HCT116 (cell line): ENCODE data around the gene CPLX4. TPM values are rescaled to one million over a fixed set of nuclear protein-coding genes. Genes with fewer than 3 reads are reported as not detected.

Experiments
- ATAC-seq: fragments of 200-7000 bp; cut with Tn5 transposase; 2 replicates; pipeline ENCODE4 v1.9.1; 2020; ENCODE audit warnings: mild to moderate bottlenecking, moderate library complexity
- BruUV-seq: library from RNA; stranded (reverse); fragments of 400-500 nt; replicated peaks from 2 replicates; lab custom pipeline; 2021; lab: Mats Ljungman, UMichigan
- CTCF ChIA-PET: fragments of 300-600 bp; sonication (Branson Sonifier 250); formaldehyde crosslinking; loops from one replicate; lab custom pipeline; 2021; ENCODE audit warnings: antibody characterized with exemption; lab: Charles Lee
- POLR2A ChIA-PET: fragments of 300-600, 350-600 bp; sonication (Branson Sonifier 250); formaldehyde crosslinking; loops from one replicate; lab custom pipeline; 2021; ENCODE audit warnings: antibody characterized with exemption; lab: Charles Lee
- RAD21 ChIA-PET, 2 experiments: fragments of 300-600 bp; sonication (Branson Sonifier 250); formaldehyde crosslinking; loops; one replicate each; lab custom pipeline; 2023; ENCODE audit warnings: low total read pairs in 2 of 2; ENCODE audit not compliant: uncharacterized antibody in 2 of 2, unreplicated experiment in 2 of 2, low non-redundant PET in 1 of 2; lab: Charles Lee
- DNase-seq: peaks from one replicate; pipeline ENCODE4 v3.0.0-alpha.2; 2010; ENCODE audit warnings: low read depth, low spot score
- H2AFZ ChIP-seq: fragments of 200-600 bp; shearing (Covaris generic), sonication (generic); 2 replicates; pipeline ENCODE4 v1.6.1; 2017; ENCODE audit warnings: low read depth, mixed run types, mixed read lengths, antibody characterized with exemption, low read length; ENCODE audit not compliant: poor library complexity, severe bottlenecking
- H3K27ac ChIP-seq: 2 replicates; pipeline ENCODE4 v1.5.1; 2012; ENCODE audit warnings: low read depth, low read length
- H3K27me3 ChIP-seq: fragments of 200-600 bp; sonication (generic); 2 replicates; pipeline ENCODE4 v1.6.1; 2016; ENCODE audit warnings: mixed run types, low read length, mixed read lengths; ENCODE audit not compliant: insufficient read depth
- H3K36me3 ChIP-seq, 2 experiments: fragments of 200-500 bp in 1 of 2; fragments of 200-600 bp in 1 of 2; sonication (Bioruptor generic) in 1 of 2; sonication (generic) in 1 of 2; 2 replicates each; pipeline versions ENCODE4 v1.5.1 to v1.6.1; 2014 to 2016; ENCODE audit warnings: low read length in 2 of 2, inconsistent platforms in 1 of 2, mixed read lengths in 1 of 2, mixed run types in 1 of 2; ENCODE audit not compliant: insufficient read depth in 2 of 2, control insufficient read depth in 1 of 2
- H3K4me1 ChIP-seq, 2 experiments: fragments of 200-600 bp in 1 of 2; sonication (generic) in 1 of 2; 2 replicates each; pipeline versions ENCODE4 v1.5.1 to v1.6.1; 2012 to 2017; ENCODE audit warnings: low read length in 2 of 2, inconsistent platforms in 1 of 2, mild to moderate bottlenecking in 1 of 2, mixed read lengths in 1 of 2, mixed run types in 1 of 2, moderate library complexity in 1 of 2; ENCODE audit not compliant: insufficient read depth in 2 of 2, control insufficient read depth in 1 of 2
- H3K4me2 ChIP-seq: fragments of 200-600 bp; sonication (generic); 2 replicates; pipeline ENCODE4 v1.6.1; 2017; ENCODE audit warnings: mixed run types, low read length, mixed read lengths
- H3K4me3 ChIP-seq, 2 experiments: fragments of 200-600 bp in 1 of 2; sonication (generic) in 1 of 2; replicated peaks in 1 of 2; 2 replicates each; pipeline ENCODE4 v1.5.1; 2011 to 2016; ENCODE audit warnings: low read length in 2 of 2, control low read depth in 1 of 2, low read depth in 1 of 2, mild to moderate bottlenecking in 1 of 2, mixed read lengths in 1 of 2, mixed run types in 1 of 2
- H3K79me2 ChIP-seq: fragments of 200-600 bp; sonication (generic); 2 replicates; pipeline ENCODE4 v1.6.1; 2017; ENCODE audit warnings: mild to moderate bottlenecking, mixed run types, low read length, moderate library complexity, mixed read lengths; ENCODE audit not compliant: insufficient read depth
- H3K9ac ChIP-seq: fragments of 200-600 bp; sonication (generic); 2 replicates; pipeline ENCODE4 v1.6.1; 2016; ENCODE audit warnings: low read length, mixed read lengths
- H3K9me2 ChIP-seq: fragments of 200-600 bp; sonication (generic), shearing (Covaris generic); 2 replicates; pipeline ENCODE4 v1.6.1; 2017; ENCODE audit warnings: mixed run types, mild to moderate bottlenecking, moderate library complexity; ENCODE audit not compliant: insufficient read depth
- H3K9me3 ChIP-seq, 2 experiments: fragments of 200-500 bp in 1 of 2; fragments of 200-600 bp in 1 of 2; sonication (Bioruptor generic) in 1 of 2; sonication (generic) in 1 of 2; 2 replicates each; pipeline ENCODE4 v1.6.1; 2014 to 2017; ENCODE audit warnings: low read length in 2 of 2, mixed read lengths in 2 of 2, inconsistent platforms in 1 of 2, low read depth in 1 of 2, mild to moderate bottlenecking in 1 of 2, mixed run types in 1 of 2, moderate library complexity in 1 of 2; ENCODE audit not compliant: control insufficient read depth in 1 of 2, insufficient read depth in 1 of 2
- H4K20me1 ChIP-seq: fragments of 200-600 bp; sonication (generic), shearing (Covaris generic); 2 replicates; pipeline ENCODE4 v1.6.1; 2017; ENCODE audit warnings: mixed run types, mild to moderate bottlenecking, moderate library complexity; ENCODE audit not compliant: insufficient read depth
- ELF1 ChIP-seq: IDR thresholded peaks from 2 replicates; pipeline ENCODE4 v1.6.1; 2012; ENCODE audit warnings: low read depth, borderline replicate concordance
- FOSL1 ChIP-seq: IDR thresholded peaks from 2 replicates; pipeline ENCODE4 v1.6.1; 2012; ENCODE audit warnings: low read depth
- RAD21 ChIP-seq: IDR thresholded peaks from 2 replicates; pipeline ENCODE4 v1.6.1; 2012; ENCODE audit warnings: low read depth, mild to moderate bottlenecking
- SRF ChIP-seq: IDR thresholded peaks from 2 replicates; pipeline ENCODE4 v1.6.1; 2012; ENCODE audit warnings: low read depth
- TCF7L2 ChIP-seq: IDR thresholded peaks from 2 replicates; pipeline ENCODE4 v1.7.0; 2011; ENCODE audit warnings: borderline replicate concordance, inconsistent platforms; ENCODE audit not compliant: insufficient read depth, insufficient read length; ENCODE audit errors: extremely low read depth
- intact Hi-C: fragments of 100-400 bp; cut with micrococcal nuclease; formaldehyde crosslinking; loops from 2 replicates; pipeline ENCODE4 v1.10.0; 2022
- total RNA-seq: library from RNA; stranded (reverse); gene quantifications from one replicate; pipeline ENCODE4 v1.2.1, GENCODE V29; 2021; ENCODE audit not compliant: unreplicated experiment
- TF ChIP-seq, protein P1 (sequence below), 3 experiments: fragments of 200-600 bp in 1 of 3; sonication (generic) in 1 of 3; IDR thresholded peaks in 2 of 3; conservative IDR thresholded peaks in 1 of 3; 2 replicates each; pipeline ENCODE4 v1.5.1; 2012 to 2017; ENCODE audit warnings: low read depth in 2 of 3, low read length in 2 of 3, antibody characterized with exemption in 1 of 3, borderline replicate concordance in 1 of 3, control low read depth in 1 of 3, mild to moderate bottlenecking in 1 of 3, mixed read lengths in 1 of 3, mixed run types in 1 of 3, moderate library complexity in 1 of 3; ENCODE audit not compliant: insufficient read depth in 1 of 3

CPLX4 gene
- total RNA-seq, 1 experiment from 2014 or later, result not detected

DNA sequence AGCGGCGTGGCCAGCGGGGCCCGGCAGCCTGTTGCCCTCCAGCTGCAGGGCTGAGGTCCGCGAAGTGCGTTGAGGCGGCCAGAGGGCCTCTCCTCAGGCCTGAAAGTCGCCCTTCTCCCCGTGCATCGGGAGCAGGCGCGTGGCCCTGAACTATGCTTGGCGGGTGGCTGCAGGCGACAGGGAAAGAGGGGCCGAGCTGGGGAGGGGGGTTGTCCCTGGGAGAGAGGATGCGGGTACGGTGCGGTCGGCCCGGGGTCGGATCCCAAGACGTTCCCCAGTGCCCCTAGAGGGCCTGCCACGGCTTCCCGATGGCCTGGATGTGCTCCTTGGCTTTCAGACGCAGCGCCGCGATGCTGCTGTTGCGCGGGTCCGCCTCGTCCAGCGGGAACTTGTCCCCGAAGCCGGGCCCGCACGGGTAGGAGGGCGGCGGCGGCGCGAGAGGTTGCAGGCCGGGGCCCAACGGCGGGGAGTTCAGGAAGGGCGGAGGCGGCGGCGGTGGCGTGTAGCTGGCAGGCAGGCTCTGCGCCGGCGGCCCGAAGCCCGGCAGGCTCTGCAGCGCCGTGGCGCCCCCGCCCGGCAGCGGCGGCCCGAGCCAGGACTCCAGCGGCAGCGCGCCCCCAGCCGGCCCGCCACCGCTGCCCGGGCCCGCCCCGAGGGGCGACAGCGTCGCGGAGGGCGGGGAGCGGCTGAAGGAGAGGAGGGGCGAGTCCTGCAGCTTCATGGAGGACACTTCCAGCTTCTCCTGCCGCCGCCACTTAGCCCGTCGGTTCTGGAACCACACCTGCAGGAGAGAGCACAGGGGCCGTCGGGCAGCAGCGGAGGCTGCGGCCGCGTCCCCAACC lies 49.5 kb downstream of the CPLX4 start:
- peak overlapping the region; percentile 40 to 51 for H3K4me3 ChIP-seq
- intact Hi-C loops, result no loop called here
- no peaks in the 10 kb centered on the region for H3K9me3 ChIP-seq
- H3K36me3 ChIP-seq, result no peaks in the 10 kb centered on the region
- peak overlapping the region; percentile 88 for H2AFZ ChIP-seq
- H3K4me2 ChIP-seq, result peak overlapping the region; percentile 80
- H4K20me1 ChIP-seq, result no peaks in the 10 kb centered on the region
- RAD21 ChIA-PET, result no interaction called here
- ATAC-seq (peak; percentile 95), DNase-seq (no peak)
- H3K27ac ChIP-seq, result no peak overlapping the region; the same call in 1 of the 2 replicates
- no peaks in the 10 kb centered on the region for H3K9me2 ChIP-seq
- no peaks in the 10 kb centered on the region for H3K79me2 ChIP-seq
- no TSS peak for BruUV-seq
- H3K27me3 ChIP-seq, result peaks cover 5% of the 10 kb centered on the region; the same call in 1 of the 2 replicates
- no peak for TF ChIP-seq SRF
- TF ChIP-seq, protein P1, sequence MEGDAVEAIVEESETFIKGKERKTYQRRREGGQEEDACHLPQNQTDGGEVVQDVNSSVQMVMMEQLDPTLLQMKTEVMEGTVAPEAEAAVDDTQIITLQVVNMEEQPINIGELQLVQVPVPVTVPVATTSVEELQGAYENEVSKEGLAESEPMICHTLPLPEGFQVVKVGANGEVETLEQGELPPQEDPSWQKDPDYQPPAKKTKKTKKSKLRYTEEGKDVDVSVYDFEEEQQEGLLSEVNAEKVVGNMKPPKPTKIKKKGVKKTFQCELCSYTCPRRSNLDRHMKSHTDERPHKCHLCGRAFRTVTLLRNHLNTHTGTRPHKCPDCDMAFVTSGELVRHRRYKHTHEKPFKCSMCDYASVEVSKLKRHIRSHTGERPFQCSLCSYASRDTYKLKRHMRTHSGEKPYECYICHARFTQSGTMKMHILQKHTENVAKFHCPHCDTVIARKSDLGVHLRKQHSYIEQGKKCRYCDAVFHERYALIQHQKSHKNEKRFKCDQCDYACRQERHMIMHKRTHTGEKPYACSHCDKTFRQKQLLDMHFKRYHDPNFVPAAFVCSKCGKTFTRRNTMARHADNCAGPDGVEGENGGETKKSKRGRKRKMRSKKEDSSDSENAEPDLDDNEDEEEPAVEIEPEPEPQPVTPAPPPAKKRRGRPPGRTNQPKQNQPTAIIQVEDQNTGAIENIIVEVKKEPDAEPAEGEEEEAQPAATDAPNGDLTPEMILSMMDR (IDR thresholded peaks at IDR 0.05 in 2 of 3, conservative IDR thresholded peaks at IDR 0.05 in 1 of 3; ENCODE audit: borderline replicate concordance in 1 of 3, insufficient read depth in 1 of 3, low read depth in 2 of 3, low read length in 2 of 3), result peak; percentile 6 to 45 (median 17); a peak in 4 of 6 replicates
- CTCF ChIA-PET, result interaction anchor here (1.5 kb wide), 1 partner anchor 20 kb away, joined by 4 read pairs; no protein-coding TSS in a partner anchor
- POLR2A ChIA-PET, result no interaction called here
- H3K9ac ChIP-seq, result no peak overlapping the region
- peaks cover 0 to 7% of the 10 kb centered on the region in 2 experiments; a peak in 2 of 4 replicates for H3K4me1 ChIP-seq

DNA sequence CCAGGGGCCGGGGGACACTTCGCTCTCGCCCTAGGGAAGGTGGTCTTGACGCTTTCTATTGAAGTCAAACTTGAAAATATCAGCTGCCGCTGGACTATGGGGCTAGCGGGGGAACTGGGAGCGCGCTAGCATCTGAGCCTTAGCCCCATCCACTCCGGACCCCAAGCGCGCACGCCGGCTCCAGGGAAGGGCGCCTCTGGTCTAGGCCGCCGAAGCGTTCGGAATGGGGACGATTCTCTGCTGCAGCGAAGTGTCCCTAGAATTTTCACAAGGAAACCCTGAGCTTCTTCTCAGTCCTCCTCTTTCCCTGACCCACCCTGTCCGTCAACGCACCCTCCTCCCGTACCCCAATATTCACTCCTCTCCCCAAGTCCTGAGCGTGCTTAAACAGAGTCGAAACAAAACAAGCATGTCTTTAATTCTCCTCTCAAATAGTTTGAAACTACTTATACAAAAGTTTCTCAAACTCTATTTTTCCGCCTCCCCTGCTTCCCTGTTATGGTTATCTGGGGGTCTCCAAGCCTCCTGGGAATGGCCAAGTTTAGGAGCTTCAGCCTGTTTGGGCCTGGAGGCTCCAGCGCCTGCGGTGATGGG lies 50.2 kb downstream of the CPLX4 start:
- ATAC-seq (no peak), DNase-seq (no peak)
- H4K20me1 ChIP-seq, result no peaks in the 10 kb centered on the region
- peaks cover 0 to 7% of the 10 kb centered on the region in 2 experiments; a peak in 2 of 4 replicates for H3K4me1 ChIP-seq
- peak overlapping the region; percentile 26 for H2AFZ ChIP-seq
- H3K4me3 ChIP-seq, result no peak overlapping the region
- no peaks in the 10 kb centered on the region for H3K9me3 ChIP-seq
- H3K4me2 ChIP-seq, result no peak overlapping the region
- CTCF ChIA-PET, result interaction anchor here (1.5 kb wide), 1 partner anchor 19 kb away, joined by 4 read pairs; no protein-coding TSS in a partner anchor
- no peak overlapping the region for H3K9ac ChIP-seq
- no peaks in the 10 kb centered on the region for H3K36me3 ChIP-seq
- peaks cover 8% of the 10 kb centered on the region for H3K27me3 ChIP-seq
- no peak overlapping the region for H3K27ac ChIP-seq
- no TSS peak for BruUV-seq
- intact Hi-C loops, result no loop called here
- RAD21 ChIA-PET, result no interaction called here
- H3K9me2 ChIP-seq, result no peaks in the 10 kb centered on the region
- H3K79me2 ChIP-seq, result no peaks in the 10 kb centered on the region
- TF ChIP-seq ELF1, result no peak
- no peak for TF ChIP-seq RAD21
- no peak for TF ChIP-seq FOSL1
- TF ChIP-seq, protein P1 (IDR thresholded peaks at IDR 0.05 in 2 of 3, conservative IDR thresholded peaks at IDR 0.05 in 1 of 3; ENCODE audit: borderline replicate concordance in 1 of 3, insufficient read depth in 1 of 3, low read depth in 2 of 3, low read length in 2 of 3), result no peak
- TF ChIP-seq TCF7L2, result no peak
- POLR2A ChIA-PET, result no interaction called here
